Stimulated activated CD4-positive, alpha-beta T cell treated with anti-CD3 and anti-CD28 coated beads, Interleukin-1b, Interleukin-23, amount 100 ng/mL, for 1 hour (primary cell): Measurements from ENCODE around the gene NECTIN1.

Experiments
- DNase-seq, 2 donors: peaks; one replicate each; pipeline ENCODE4 v3.0.0-alpha.2; 2020; ENCODE audit warnings: low read depth in 2 of 2

The NECTIN1 gene

DNA sequence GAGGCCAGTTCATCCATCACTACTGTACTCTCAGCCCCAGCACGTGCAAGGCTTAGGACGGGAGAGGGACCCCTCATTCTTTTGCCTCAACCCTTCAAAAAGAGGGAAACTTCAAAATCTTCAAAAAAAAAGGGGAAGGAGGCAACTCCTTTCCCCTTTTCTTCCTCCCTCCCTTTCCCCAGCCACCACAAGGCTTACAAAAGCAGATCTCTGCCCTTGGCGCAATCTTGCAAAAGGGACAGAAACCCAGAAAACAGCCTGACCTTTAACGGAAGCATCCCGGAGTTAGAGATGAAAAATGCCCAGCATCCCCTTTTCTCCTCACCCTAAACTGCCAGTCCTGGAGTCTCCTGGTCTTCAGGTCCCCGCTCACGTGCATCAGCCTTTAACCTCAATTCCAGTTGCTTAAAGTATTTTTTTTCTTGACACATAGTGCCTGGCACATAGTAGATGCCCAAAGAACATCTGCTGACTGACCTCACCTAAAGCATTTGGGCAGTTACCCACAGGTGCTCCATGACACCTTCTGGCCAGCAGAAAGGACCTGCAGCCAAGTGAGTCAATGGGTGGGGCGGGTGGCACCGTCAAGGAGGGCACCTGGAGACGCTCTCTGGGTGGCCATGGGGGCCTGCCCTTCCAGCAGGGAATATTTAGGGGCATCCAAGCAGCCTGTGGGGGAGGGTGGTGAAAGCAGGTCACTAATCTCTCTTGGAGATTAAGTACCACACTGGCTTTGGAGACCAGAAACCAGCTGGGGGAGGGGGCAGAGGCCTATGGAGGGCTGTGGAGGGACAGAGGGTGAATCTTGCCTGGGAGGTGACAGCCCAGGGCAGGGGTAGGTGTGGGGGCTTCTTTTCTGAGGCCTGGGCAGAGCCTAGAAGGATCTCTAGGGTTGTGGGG is 16.3 kb downstream of the NECTIN1 start:
- no peak for DNase-seq

- DNase-seq: no peak
Measured at GRCh38 chr11:119712006-119712405, 17.0 kb downstream of the NECTIN1 start.

DNA sequence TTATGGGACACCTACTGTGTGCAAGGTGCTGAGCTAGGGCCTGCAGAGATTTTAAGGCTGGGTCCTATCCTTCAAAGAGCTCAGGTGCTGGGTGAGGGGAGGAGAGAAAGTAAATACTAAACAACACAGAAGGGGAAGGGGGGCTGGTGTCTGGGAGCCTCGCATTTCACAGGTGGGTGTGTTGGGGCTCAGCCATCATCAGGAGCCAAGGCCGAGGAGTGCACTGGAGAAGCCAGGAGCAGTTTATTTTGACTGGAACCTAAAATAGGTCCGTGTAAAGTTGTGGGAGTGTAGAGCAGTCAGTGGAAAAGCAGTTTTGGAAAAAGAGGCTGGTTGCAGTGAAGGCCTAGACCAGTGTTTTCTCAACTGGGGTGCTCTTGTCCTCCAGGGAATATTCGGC is 17.5 kb downstream of the NECTIN1 start:
- no peak for DNase-seq

DNA sequence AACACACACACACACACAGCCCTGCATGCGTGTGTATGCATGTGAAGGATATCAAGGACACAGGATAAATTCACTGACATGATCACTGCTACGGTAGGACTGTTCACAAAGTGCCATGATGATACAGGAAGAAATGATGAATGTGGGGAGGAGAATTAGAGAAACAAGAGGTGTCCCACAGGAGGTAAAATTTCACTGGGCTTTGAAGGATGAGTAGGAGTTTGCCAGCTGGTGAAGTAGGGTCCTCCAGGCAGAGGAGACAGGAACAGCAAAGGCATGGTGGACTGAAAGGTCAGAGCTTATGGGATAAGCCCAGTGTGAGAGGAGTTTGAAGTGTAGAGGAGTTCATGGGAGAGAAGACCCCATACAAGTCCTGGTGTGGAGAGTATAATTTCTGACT is 18.6 kb downstream of the NECTIN1 start:
- DNase-seq: no peak

DNA sequence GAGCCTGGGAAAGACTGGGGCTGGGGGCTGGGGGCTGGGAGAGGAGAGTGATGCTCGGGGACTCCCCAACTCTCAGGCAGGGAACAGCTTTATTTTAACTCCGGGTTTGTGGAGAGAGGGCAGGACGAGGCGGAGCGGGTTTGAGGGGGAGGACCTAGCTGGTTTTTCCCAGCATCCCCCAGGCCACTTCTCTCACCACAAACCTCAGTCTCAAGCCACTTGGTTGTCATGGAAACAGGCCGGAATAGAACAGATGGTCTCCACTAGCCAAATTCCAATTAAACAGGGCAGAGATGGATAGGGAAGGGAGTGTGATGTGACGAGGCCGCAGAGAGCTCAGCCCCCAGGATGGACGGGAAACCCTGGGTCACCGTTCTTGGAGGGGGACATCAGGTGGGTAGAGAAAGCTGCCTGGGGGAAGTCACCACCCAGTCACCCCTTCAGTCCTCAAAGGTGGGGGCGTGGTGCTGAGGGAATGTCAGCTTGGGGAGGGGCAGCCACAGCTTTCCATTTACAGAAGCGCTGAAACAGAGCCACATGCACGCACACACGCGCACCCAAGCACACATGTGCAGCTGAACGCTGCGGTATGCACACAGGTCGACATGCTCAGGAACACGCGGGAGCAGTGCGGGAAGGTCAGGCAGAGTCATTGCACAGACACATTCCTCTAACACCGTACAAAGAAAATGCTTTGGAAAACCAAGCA is 19.2 kb downstream of the NECTIN1 start:
- DNase-seq: no peak

DNA sequence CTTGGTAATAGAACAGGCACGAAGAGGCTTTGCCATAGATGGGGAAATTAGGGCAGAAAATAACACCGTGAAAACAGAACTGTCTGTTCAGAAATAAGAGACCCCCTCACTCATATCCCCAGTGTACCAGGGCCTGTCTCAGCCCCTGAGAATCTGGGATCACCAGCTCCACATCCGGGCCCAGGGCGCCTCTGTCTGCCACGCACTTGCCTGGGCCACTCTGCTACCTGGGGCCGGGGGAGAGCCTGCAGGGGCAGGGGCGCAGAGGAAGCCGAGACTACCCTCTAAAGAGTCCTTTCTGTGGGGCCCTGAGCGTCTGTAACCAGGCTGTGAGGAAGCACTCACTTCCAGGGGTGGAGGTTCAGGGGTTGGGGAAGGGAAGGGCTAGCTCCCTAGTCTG is 19.8 kb downstream of the NECTIN1 start:
- DNase-seq: no peak

- DNase-seq: no peak
Measured at GRCh38 chr11:119708384-119708783, 20.6 kb downstream of the NECTIN1 start.

DNA sequence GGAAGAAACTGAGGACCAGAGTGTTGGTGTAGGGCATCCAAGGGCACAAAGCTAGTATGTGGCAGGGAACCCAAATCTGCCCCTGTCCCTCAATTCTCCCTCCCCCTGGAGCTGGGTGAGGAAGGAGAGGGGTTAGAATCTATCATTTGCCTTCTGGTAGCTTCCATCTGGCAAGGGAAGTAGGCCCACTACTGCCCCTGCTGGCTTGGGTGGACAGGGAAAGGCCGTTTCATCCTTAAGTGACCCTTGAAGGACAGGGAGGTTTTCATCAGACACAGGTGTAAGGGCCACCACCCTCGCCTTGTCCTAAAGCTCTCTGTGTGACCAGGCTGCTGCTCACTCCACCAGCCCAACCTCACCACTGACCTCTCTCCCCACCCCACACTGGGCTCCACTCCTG is 22.1 kb downstream of the NECTIN1 start:
- no peak for DNase-seq

DNA sequence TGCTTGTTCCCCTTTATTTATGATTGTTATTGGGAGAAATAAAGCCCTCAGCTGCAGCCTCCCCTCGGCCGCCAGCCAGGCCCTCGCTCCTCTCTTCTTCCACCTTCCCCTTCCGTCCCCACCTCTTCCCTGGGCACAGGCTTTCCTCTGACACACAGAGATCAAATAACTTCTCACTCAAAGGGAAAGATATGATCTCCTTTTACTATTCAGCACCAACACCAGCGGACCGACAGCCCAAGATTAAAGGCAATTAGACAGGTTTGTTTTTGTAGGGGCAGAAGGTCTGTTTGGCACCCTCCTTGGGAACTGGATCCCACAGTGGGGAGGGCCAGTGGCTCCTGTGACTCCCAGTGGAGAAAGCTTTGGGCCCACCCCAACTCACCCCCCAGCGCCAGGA is 23.0 kb downstream of the NECTIN1 start:
- no peak for DNase-seq

DNA sequence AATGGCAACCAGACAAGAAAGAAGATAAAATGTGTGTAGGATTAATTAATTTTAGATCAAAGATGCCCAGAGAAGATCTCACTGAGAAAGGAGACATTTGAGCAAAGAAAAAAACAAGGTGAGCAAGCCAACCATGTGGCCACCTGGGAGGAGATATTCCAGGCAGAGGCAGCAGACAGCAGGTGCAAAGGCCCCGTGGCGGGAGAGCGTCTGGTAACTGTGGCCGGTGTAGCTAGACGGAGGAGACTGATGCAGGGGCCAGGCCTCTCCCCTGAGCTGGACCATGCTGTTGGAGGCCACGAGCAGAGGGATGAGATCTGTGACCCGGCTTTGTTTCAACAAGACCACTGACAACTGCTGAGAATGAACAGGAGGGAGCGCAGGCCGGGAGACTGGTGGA is 23.6 kb downstream of the NECTIN1 start:
- no peak for DNase-seq

- DNase-seq: no peak
Measured at GRCh38 chr11:119704849-119705248, 24.2 kb downstream of the NECTIN1 start.

DNA sequence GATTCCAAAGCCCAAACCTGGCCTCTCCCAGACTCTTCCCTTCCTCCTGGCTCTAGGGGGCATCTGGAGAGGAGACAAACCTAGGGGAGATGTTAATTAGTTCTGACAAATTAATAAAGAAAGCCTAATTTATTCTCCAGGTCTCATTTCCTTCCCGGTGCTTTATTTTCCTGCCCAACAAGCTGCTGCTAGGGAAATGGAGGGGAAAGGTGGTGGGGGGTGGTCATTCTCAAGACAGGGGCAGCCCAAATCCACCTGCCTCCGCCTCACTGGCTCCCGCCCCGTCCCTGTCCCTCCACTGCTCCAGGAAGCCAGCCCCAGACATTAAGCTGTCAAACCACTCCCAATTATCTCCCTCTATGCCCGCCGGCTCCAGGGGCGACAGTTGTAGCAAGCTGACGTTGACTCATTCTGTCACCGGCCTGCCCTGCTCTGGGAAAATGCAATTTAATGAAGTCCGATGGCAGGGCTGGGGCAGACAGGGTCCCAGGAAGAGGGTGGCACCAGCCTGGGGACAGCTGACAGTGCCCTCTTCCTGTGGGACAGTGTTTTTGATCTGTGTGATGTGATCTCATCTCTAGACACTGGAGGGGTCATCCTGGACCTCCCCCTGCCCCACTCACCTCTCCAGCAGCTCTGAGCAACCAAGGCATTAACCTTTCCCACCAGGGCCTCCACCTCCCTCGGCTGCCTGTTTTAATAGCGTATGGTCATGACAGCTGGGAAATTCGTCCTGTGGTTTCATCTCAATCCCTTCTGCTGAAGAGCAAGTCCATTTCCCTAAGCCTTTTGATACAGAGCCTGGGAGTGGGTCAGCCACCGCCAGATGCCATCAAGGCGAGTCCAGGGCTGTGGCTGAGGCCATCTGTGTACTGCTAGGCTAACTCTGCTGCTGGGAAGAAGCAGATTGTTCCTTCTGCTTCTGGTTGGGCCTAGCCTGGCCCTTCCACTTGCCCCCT is 27.1 kb downstream of the NECTIN1 start:
- DNase-seq: no peak

- no peak for DNase-seq
Measured at GRCh38 chr11:119700536-119701346, 28.3 kb downstream of the NECTIN1 start.

GRCh38 chr11:119700030-119700429 is 29.0 kb downstream of the NECTIN1 start:
- no peak for DNase-seq

- DNase-seq: no peak
Measured at GRCh38 chr11:119699227-119699626, 29.8 kb downstream of the NECTIN1 start.

GRCh38 chr11:119697882-119698281 is 31.1 kb downstream of the NECTIN1 start:
- no peak for DNase-seq

- no peak for DNase-seq
Measured at GRCh38 chr11:119697445-119697844, 31.6 kb downstream of the NECTIN1 start.

DNA sequence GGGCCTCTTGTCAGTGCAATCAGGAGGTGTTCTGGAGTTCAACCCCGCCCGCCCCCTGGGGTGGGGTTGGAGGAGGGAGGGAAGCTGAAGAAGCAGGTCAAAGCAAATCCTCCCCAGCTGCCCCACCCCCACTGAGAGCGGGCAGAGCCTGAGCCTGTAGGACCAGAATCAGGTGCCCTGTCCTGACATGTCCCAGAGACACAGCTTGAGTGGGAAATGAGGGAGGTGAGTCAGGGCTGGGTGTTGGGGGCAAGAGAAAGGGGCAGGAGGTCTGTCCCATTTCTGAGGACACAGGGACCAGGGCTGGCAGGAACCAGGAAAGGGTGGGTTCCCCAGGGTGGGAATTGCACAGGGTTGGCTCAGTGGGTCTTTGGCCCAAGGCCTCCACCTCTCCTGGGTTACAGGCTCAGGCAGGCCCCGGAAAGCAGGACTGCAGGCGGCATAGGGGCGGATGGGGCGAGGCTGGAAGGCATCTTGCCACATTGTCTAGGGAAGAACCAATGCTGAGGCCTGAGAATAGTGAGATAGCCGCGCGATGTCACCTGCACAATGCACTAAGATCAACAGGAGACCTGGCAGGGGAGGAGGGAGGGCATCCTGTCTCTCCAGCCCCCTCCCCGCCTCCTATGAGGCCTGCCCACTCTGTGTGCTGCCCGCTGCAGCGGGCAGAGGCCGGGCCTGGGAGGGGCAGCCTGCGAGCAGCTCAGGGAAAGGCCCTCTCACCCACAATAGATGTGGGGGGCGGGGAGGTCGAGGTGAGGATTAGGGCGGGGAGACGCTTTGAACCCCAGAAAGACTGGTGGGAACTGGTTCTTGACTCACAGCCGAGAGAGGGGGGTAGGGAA is 32.4 kb downstream of the NECTIN1 start:
- DNase-seq: no peak

DNA sequence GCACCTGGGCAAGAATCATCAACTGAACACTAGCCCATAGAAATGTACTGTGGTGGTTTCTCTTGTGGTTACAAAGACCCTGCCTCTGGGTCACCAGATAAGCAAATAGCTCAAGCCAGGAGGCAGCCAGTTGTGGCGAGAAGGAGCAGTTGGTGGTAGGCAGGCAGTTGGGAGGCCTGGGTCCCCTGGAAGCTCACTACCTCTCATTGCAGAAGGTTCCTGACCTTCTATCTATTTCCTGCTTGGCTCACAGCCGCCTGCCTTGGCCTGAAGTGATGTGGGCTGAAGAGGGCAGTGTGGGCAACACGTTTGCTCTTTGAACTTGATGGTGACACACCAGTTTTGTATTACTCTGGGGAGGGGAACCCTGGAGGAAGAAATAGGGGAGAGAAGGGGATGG is 34.7 kb downstream of the NECTIN1 start:
- no peak for DNase-seq

DNA sequence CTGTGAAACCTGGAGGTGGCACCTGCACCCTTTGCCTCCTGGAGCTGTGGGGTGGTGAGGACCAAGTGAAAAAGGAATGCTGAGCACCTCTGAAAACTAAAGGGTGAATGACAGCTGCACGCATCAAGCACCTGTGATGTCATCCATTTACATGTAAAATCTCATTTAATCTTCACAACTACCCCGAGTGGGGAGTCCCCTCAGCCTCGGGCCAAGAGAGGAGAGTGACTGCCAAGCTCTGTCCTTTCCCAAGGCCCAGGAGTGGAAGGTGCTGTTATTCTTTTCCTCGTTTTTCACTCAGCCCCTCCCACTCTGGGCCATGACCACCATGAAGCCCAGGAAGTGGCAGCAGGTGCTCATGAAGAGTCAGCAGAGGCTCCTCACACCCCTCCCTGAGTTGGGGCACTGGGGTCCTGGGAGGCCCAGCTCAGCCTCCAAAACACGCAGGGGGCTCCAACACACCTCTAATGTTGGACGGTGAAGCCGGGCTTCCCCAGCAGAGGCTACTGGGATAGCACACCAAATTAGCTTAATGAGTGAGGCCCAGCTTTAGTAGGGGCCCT is 35.7 kb downstream of the NECTIN1 start:
- DNase-seq: no peak
